Uterus (tissue), 2 donors: ENCODE results near the gene MAX.

Experiments used
- CTCF ChIP-seq, 4 experiments: fragments of 200-600 bp in 2 of 4; fragments of 450-650 bp in 2 of 4; sonication (generic) in 2 of 4; IDR thresholded peaks; one replicate each; pipeline ENCODE4 v1.5.1; 2016 to 2019; ENCODE audit warnings: antibody characterized with exemption in 4 of 4, mild to moderate bottlenecking in 2 of 4, moderate library complexity in 1 of 4
- POLR2A ChIP-seq, 2 donors: fragments of 450-650 bp; IDR thresholded peaks; one replicate each; pipeline ENCODE4 v1.6.1; 2016; ENCODE audit warnings: antibody characterized with exemption in 2 of 2, mild to moderate bottlenecking in 1 of 2, moderate library complexity in 1 of 2

- no peak for TF ChIP-seq CTCF (IDR thresholded peaks at IDR 0.05)
- no peak for TF ChIP-seq POLR2A (IDR thresholded peaks at IDR 0.05)
Measured at GRCh38 chr14:65034021-65034420, 68.3 kb downstream of the MAX start.
